ENCODE measurements around the gene AGR3. TPM values are rescaled to one million over a fixed set of nuclear protein-coding genes. Genes with fewer than 3 reads are reported as not detected.
"Not testable (repeated sequence)": the region's sequence is repeated elsewhere in the genome, so short reads cannot be mapped to it uniquely, and the experiment has no call there.

Gene AGR3
- total RNA-seq, 2 donors from 2014 or later = not detected

DNA sequence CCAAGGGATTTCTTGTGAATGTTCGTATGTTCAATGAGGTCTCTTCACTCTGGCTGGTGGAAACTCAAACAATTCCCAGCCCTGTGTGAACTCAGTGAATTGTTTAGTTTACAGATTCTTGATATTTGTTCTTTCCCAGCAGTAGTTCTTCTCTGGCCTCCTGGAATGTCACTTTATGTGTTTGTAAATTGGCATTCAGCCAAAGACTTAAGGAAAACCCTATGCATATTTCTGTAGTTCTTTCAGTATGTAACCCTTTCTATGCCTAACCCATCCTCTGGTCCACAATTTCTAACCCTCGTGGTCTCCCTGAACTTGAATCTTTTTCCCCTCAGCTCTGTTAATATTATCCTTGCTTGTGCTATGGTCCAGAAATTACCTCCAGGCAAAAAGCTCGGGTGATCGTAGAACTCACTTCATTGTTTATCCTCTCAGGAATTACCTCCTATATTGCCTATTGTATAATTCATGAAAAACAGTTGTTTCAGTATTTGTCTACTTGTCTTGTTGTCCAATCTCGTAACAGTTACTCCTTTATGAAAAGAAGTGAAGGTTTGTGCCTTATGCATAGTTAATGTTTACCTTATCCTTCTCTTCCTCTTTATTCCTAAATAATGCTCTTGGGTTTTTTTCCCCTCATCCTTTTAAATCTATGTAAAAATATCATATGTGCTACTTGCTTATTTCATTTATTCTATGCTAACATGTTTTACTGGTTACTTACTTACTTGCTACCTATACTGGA, 23.7 kb upstream of the AGR3 start:
- DNase-seq (ENCODE audit: low spot score in 2 of 2) (no peak), ATAC-seq (no peak)
- Mint-ChIP-seq H3K27ac (no peak overlapping the region), H3K9me3 (peaks cover 0 to 4% of the 10 kb centered on the region in 2 donors), H3K36me3 (no peaks in the 10 kb centered on the region)

DNA sequence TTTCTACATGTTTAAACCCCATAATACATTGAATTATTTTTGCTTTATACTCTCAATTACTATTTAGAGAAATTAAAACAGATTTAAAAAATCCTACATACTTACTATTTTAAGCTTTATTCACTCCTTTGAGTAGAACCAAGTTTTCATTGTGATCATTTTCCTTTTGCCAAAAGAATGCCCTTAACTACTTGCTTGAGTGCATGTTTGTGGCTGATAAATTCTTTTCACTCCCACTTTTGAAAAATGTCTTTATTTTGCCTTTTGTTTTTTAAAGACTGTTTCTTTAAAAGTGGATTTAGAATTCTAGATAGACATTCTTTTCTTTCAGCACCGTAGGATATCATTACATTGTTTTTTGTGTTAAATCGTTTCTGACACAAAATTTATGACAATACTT, 22.3 kb upstream of the AGR3 start:
- H3K9me3 Mint-ChIP-seq = peaks cover 0 to 4% of the 10 kb centered on the region in 2 donors
- ATAC-seq = no peak
- H3K27ac Mint-ChIP-seq = no peak overlapping the region
- no peaks in the 10 kb centered on the region for H3K36me3 Mint-ChIP-seq
- no peak for DNase-seq (ENCODE audit: low spot score in 2 of 2)

GRCh38 chr7:16900209-16900768, 18.5 kb upstream of the AGR3 start:
- peaks cover 0 to 4% of the 10 kb centered on the region in 2 donors for H3K9me3 Mint-ChIP-seq
- H3K27ac Mint-ChIP-seq = no peak overlapping the region
- no peak for DNase-seq (ENCODE audit: low spot score in 2 of 2)
- no peaks in the 10 kb centered on the region for H3K36me3 Mint-ChIP-seq
- no peak for ATAC-seq

- H3K27ac Mint-ChIP-seq = no peak overlapping the region
- H3K36me3 Mint-ChIP-seq = no peaks in the 10 kb centered on the region
- no peak for ATAC-seq
- DNase-seq (ENCODE audit: low spot score in 2 of 2) = no peak
- H3K9me3 Mint-ChIP-seq = no peaks in the 10 kb centered on the region
These were observed 10.3 kb upstream of the AGR3 start for GRCh38 chr7:16891874-16892643.

GRCh38 chr7:16891338-16891737, 9.6 kb upstream of the AGR3 start:
- H3K9me3 Mint-ChIP-seq = no peaks in the 10 kb centered on the region
- no peaks in the 10 kb centered on the region for H3K36me3 Mint-ChIP-seq
- H3K27ac Mint-ChIP-seq = no peak overlapping the region
- ATAC-seq (peak in 1 of 2 donors; percentile 72), DNase-seq (ENCODE audit: low spot score in 2 of 2) (no peak)

- no peak overlapping the region for H3K27ac Mint-ChIP-seq
- no peaks in the 10 kb centered on the region for H3K36me3 Mint-ChIP-seq
- ATAC-seq = peak in 1 of 2 donors; percentile 82
- no peaks in the 10 kb centered on the region for H3K9me3 Mint-ChIP-seq
- DNase-seq (ENCODE audit: low spot score in 2 of 2) = no peak
These were observed 8.2 kb upstream of the AGR3 start for GRCh38 chr7:16889851-16890415.

DNA sequence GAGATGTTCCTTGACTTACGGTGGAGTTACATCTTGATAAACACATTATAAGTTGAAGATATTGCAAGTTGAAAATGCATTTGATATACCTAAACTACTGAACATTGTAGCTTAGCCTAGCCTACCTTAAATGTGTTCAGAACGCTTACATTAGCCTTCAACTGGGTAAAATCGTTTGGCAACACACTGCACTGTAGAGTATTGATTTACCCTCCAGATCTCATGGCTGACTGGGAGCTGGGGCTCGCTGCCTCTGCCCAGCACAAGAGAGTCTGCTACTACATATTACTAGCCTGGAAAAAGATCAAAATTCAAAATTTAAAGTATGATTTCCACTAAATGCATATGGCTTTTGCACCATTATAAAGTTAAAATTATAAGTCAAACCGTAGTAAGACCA, 7.5 kb upstream of the AGR3 start:
- no peak for ATAC-seq
- DNase-seq (ENCODE audit: low spot score in 2 of 2) = no peak
- Mint-ChIP-seq H3K9me3 (no peaks in the 10 kb centered on the region), H3K36me3 (no peaks in the 10 kb centered on the region), H3K27ac (no peak overlapping the region)

DNA sequence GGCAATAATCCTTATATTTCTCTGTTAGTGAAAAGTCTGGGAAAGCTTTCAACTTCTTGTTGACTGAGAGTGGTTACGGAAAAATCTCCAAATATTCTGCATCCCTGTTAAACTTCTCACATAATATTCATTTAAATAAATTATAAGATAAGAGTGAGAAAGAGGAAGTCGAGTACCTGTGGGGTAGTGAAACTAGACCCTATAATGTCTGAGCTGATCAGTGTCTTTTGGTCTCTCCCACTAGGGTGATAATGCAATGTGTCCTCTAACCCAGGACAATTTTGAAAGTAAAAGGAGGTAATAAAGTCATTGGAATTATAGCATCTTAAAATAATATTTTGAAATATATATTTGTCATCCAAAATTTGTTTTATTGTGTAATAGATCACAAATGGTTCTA, 2.1 kb upstream of the AGR3 start:
- Mint-ChIP-seq H3K9me3 (no peaks in the 10 kb centered on the region), H3K27ac (no peak overlapping the region), H3K36me3 (no peaks in the 10 kb centered on the region)
- ATAC-seq (no peak), DNase-seq (ENCODE audit: low spot score in 2 of 2) (no peak)

- Mint-ChIP-seq H3K27ac (no peak overlapping the region), H3K9me3 (no peaks in the 10 kb centered on the region), H3K36me3 (no peaks in the 10 kb centered on the region)
- ATAC-seq (no peak), DNase-seq (ENCODE audit: low spot score in 2 of 2) (no peak)
These were observed 1.2 kb downstream of the AGR3 start for GRCh38 chr7:16880554-16880953.

- ATAC-seq (no peak), DNase-seq (ENCODE audit: low spot score in 2 of 2) (no peak)
- no peaks in the 10 kb centered on the region for H3K9me3 Mint-ChIP-seq
- H3K27ac Mint-ChIP-seq = no peak overlapping the region
- H3K36me3 Mint-ChIP-seq = no peaks in the 10 kb centered on the region
These were observed 2.6 kb downstream of the AGR3 start for GRCh38 chr7:16879181-16879580.

GRCh38 chr7:16875861-16876260, 5.9 kb downstream of the AGR3 start:
- H3K9me3 Mint-ChIP-seq = peaks cover 0 to 5% of the 10 kb centered on the region in 2 donors
- no peaks in the 10 kb centered on the region for H3K36me3 Mint-ChIP-seq
- H3K27ac Mint-ChIP-seq = no peak overlapping the region
- DNase-seq (ENCODE audit: low spot score in 2 of 2) (no peak), ATAC-seq (no peak)

GRCh38 chr7:16874066-16874465, 7.7 kb downstream of the AGR3 start:
- DNase-seq (ENCODE audit: low spot score in 2 of 2) (no peak), ATAC-seq (no peak)
- H3K36me3 Mint-ChIP-seq = no peaks in the 10 kb centered on the region
- H3K9me3 Mint-ChIP-seq = peaks cover 0 to 5% of the 10 kb centered on the region in 2 donors
- no peak overlapping the region for H3K27ac Mint-ChIP-seq

GRCh38 chr7:16867328-16867727, 14.5 kb downstream of the AGR3 start:
- H3K36me3 Mint-ChIP-seq = no peaks in the 10 kb centered on the region
- DNase-seq (ENCODE audit: low spot score in 2 of 2) (no peak), ATAC-seq (no peak)
- no peak overlapping the region for H3K27ac Mint-ChIP-seq
- H3K9me3 Mint-ChIP-seq = peaks cover 0 to 5% of the 10 kb centered on the region in 2 donors

DNA sequence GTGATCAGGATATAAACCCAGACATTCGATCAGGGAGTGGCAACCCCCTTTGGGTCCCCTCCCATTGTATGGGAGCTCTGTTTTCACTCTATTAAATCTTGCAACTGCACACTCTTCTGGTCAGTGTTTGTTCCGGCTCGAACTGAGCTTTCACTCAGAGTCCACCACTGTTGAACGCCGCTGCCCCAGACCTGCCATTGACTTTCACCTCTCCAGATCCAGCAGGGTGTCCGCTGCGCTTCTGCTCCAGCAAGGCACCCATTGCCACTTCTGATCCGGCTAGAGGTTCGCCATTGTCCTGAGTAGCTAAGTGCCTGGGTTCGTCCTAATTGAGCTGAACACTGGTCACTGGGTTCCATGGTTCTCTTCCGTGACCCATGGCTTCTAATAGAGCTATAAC, 28.6 kb downstream of the AGR3 start:
- not testable (repeated sequence) for H3K27ac Mint-ChIP-seq; ATAC-seq; H3K36me3 Mint-ChIP-seq; H3K9me3 Mint-ChIP-seq; DNase-seq (ENCODE audit: low spot score in 2 of 2)

- Mint-ChIP-seq H3K36me3 (no peaks in the 10 kb centered on the region), H3K27ac (no peak overlapping the region), H3K9me3 (no peaks in the 10 kb centered on the region)
- no peak for DNase-seq (ENCODE audit: low spot score in 2 of 2)
- no peak for ATAC-seq
These were observed 30.0 kb downstream of the AGR3 start for GRCh38 chr7:16851829-16852228.

DNA sequence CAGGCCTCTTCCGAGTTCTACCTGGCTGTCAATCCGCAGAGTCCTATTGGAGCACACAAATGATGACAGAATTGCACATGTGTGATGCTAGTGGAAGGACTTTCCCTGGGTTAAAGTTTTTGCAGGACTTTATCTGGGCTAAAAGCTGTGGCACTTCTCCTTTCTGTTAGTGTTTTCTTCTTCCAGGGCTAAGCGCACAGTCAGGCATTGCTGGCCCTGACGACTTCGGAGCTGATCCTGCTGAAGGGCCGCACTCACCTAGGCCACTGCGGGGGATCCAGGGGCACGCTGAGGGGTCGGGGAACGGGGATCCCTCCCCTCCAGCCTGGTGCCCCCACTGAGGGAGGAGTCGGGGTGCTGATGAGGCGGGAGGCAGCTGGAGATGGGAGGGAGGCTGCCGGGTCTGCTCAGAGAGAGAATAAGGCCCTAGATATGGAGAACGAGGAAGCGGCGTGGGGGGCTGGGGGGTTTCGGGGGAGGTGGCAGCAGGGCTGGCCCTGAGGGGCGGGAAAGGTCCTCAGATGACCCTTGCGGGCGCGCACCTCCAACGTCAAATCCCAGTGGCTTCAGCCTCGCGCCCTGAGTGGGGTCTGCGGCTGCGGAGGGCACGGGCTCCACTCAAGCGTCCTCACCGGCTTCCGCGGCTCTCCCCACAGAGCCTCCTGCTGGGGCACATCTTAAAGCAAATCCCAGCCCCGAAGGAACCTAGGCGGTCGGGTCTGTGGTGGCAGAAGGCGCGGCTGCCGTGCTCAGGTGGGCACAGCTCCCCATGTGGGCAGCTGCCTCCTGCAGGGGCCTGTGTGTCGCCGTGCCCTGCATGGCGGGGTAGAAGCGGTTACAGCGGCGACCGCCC, 30.9 kb downstream of the AGR3 start:
- Mint-ChIP-seq H3K36me3 (no peaks in the 10 kb centered on the region), H3K9me3 (no peaks in the 10 kb centered on the region), H3K27ac (no peak overlapping the region)
- DNase-seq (ENCODE audit: low spot score in 2 of 2) (no peak), ATAC-seq (no peak)
